AG09319 (cell line): Measurements from ENCODE around the gene MSH5.

Source experiments
- DNase-seq: peaks from one replicate; pipeline ENCODE4 v3.0.0-alpha.2; 2010; ENCODE audit warnings: low read depth; ENCODE audit errors: extremely low read depth
- CTCF ChIP-seq: IDR thresholded peaks from 2 replicates; pipeline ENCODE4 v1.5.1; 2011; ENCODE audit warnings: low read depth, mild to moderate bottlenecking, inconsistent platforms, low read length, moderate library complexity

Gene MSH5

DNA sequence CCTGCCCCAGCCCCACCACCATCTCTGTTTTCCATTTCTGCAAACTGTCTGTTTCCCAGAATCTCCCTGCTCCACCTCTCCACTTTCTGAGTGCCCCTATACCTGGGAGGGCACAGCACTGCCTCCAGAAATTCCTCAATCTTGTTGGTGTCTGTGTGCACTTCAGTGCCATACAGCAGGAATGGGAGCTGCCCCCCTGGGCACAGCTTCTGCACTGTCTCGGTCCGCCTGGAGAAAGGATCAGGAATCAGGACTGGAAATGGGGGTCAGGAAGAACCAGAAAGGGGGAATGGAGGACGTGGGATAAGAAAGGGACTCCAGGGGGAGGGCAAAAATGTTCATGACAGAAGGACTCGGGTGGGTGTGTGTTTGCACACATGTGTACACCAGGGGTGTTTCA, 6.1 kb upstream of the MSH5 start:
- no peak for DNase-seq
- TF ChIP-seq CTCF = no peak

- DNase-seq = no peak
- no peak for TF ChIP-seq CTCF
Measured at GRCh38 chr6:31734247-31734820, 5.5 kb upstream of the MSH5 start.

DNA sequence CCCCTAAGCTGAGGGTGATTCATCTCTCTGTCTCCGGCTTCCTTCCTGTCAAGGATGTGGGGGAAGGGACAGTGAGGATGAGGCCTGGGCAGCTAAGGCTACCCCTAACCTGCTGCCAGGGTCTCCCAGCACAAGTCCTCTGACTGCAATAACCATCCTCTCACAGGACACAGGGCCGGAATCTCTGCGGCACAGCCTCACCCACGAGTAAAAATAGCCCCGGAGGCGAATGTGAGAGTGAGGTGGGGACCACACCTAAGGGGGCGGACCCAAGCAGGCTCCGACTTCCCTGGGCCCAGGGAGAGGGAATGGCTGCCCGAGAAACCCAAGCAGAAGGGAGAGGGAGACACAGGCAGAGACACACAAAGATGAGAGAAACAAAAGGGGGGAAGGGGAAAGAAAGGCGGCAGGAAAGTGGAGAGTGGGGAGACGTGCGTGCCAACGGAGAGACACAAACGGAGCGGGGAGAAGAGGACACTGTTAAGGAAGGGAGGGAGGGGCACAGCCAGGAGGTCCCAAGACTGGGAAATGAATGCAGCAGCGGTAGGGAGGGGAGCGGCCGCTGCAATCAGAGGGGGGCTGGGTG, 4.9 kb upstream of the MSH5 start:
- no peak for TF ChIP-seq CTCF
- DNase-seq = no peak

DNA sequence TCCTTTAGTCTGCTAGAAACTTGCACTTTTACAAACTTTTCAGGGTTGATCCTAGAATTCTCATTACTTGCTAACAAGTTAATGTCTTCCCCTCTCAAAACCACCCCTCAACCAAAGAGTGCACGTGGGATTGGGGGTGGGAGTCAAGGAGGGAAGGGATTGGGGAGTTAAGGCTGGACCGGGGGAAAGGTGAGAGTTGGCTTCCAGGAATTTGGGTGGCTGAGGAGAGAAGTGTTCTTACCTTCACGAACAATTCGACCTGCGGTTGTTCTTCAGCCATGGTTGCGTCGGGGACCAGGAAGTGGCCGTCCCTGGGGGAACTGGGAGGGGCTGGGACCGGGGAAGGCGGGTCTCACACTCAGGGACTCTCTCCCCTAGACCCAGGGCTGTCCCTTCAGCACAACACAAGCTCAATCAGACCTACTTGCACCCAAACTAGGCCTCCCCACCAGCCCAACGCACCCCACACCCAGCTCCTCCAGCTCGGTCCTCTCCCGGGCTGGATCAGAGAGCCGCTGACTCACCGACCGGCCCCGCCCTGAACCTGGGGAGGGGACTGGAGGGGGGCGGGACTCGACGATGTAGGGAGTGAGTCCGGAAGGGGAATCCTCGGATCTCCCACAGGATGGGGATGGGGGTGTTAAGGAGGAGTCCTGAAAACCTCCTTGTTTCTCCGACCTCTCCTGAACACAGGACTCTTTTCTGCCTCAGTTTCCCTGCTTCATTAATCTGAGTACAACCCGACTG, 3.6 kb upstream of the MSH5 start, which contains the start of gene CLIC1:
CLIC1 (minus strand) TSS at position 510 of the 747 bp plus-strand sequence; CDS start at position 280, 230 bp downstream.
- no peak for TF ChIP-seq CTCF
- DNase-seq = no peak

- no peak for TF ChIP-seq CTCF
- no peak for DNase-seq
Measured at GRCh38 chr6:31736768-31737314, 3.0 kb upstream of the MSH5 start.

DNA sequence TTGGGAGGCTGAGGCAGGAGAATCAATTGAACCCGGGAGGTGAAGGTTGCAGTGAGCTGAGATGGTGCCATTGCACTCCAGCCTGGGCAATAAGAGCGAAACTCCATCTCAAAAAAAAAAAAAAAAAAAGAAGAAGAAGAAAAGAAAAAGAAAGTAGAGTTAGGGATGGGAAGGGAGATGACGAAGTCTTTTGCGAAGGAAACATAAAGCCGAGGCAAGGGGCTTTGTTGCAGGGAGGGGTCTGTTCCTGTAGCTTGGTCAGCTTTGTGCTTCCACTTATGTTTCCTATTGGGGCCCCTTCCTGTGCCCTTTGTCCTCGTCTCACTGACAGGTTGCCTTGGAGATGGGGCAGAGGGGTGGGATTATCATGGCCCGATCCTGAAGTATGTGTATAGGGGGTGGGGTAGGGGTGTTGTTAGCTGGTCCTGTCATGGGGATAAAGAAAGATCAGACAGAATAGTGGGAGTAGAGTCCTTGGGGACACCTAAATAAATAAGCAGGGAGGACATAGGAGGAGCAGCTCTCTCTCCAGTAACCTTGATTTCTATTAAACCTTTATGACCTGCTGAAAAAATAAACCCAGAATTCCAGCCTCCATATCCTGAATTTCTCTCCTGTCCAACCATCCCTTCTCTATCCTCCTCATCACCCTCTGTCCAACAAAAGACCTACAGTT, 2.4 kb upstream of the MSH5 start:
- no peak for TF ChIP-seq CTCF
- DNase-seq = no peak
